Ecto neural progenitor cell (in vitro differentiated cells): ENCODE data around the gene WTAP.
"Not testable (repeated sequence)": the region's sequence is repeated elsewhere in the genome, so short reads cannot be mapped to it uniquely, and the experiment has no call there.

Experiments
- DNase-seq: peaks from one replicate; pipeline ENCODE4 v3.0.0-alpha.2; 2018; ENCODE audit warnings: low spot score

Gene WTAP

DNA sequence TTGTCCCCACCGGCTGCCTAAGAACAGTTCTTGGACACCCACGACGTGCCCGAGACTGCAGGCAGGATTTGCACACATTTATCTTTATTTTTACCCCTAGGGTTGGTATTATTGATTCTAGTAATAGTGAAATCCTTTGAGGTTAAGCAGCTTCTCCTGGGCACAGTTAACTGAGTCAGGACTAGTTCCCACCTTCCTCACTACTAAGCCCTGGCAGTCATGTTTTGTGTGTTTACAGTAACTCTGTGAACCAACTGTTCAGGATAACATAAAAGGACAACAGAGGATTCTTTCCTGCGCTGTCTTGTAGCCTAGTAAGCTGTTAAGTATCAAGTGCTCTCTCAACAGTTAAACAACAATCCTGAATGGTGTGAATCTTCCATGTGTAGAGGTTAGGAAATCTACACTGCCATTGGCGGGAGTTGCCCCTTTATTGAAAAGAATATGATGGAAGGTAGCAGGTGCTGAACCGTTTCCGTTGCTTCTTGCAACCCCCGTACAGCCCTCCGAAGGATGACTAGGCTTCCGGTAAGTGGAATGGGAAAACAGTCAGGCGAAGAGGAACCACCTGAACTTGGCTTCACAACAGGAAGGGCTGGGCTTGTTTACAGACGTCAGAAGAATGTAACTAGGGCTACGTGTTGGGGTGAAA is 33.3 kb upstream of the WTAP start:
- DNase-seq, result peak; percentile 23

DNA sequence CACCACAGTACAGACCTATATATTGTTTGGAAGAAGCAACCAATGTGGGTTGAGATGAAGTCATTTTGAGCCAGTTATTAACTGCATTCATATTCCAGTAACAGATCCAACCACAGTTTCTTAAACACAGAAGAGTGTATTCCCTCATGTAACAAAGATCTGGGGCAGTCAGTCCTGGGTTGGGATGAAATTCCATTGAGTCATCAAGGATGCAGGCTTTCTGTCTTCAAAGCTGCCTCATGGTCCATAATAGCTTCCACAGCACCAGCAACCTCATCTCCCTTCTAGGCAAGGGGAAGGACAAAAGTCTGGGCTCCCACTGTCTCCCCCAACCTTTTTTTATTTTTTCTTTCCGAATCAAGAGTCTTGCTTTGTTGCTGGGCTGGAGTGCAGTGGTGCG is 31.3 kb upstream of the WTAP start:
- DNase-seq, result peak; percentile 11

DNA sequence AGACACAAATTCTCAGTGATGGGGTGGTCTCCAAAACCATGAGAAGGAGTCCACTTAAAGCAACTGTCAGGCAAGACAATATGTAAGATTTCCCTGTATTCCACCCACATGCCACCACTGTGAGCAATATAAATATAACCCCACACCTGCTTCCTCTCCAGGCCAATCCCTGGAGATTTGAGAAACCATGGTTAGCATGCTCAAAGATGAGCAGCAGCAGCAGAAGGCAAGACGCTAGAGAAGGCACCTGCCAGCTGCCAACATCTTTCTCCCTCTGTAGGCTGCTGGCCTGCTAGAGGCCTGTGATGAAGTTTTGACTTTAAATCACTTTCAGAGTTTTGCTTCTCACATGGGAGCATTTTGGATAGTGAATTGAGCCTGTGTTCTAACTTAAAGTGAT is 26.3 kb upstream of the WTAP start:
- DNase-seq, result no peak

DNA sequence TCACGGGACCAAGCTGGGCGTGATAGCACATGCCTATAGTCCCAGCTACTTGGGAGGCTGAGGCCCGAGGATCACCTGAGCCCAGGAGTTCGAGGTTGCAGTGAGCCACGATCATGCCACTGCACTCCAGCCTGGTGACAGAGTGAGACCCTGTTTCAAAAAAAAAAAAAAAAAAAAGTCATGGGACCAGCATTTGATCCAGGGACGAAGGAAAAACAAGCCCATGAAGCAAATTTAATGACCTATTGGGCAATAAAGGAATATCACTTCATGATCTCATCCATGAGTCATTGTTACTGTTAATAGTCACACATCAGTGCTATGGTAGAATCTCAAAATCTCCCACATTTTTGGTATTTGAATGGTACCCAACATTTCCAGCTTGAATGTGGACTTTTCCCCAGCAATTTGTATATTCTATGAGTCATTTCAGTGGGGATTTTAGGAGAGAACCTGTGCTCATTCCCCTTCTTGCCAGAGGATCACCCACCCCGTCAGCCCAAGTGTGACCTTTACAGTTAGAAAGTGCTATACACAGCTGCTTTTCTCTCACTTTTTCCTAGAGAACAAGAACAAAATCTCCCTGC is 25.8 kb upstream of the WTAP start:
- DNase-seq, result no peak

DNA sequence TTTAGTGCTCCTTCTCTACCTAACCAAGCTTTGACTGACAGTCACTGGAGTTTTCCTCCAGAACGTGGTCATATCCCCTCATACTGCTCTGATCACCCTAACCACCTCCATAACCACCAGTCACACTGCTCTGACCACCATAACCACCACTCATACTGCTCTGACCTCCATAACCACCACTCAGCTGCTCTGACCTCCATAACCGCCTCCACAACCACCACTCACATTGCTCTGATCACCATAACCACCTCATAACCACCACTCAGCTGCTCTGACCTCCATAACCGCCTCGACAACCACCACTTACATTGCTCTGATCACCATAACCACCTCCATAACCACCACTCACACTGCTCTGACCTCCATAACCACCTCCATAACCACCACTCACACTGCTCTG is 16.7 kb upstream of the WTAP start:
- DNase-seq, result not testable (repeated sequence)

DNA sequence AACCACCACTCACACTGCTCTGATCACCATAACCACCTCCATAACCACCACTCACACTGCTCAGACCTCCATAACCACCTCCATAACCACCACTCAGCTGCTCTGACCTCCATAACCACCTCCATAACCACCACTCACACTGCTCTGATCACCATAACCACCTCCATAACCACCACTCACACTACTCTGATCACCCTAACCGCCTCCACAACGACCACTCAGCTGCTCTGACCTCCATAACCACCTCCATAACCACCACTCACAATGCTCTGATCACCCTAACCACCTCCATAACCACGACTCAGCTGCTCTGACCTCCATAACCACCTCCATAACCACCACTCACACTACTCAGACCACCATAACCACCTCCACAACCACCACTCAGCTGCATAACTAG is 14.9 kb upstream of the WTAP start:
- not testable (repeated sequence) for DNase-seq

DNA sequence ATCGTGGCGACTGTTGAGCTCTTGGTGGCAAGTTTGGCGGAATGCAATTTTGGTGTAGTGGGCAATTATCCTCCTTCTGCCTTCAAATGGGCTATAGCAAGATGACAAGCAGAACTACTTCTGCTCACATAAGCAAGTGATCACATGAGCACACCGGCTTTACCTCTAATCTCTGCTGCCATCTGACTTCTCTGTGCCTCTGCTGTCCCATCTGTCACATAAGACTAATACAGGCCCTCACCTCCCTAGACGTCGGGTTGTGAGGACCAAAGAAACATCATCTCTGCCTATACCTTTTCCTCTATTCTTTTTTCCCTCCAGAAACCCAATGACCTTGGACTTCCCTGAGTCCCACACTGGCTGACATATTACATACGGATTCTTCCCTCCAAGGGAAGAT is 13.3 kb upstream of the WTAP start:
- no peak for DNase-seq

DNA sequence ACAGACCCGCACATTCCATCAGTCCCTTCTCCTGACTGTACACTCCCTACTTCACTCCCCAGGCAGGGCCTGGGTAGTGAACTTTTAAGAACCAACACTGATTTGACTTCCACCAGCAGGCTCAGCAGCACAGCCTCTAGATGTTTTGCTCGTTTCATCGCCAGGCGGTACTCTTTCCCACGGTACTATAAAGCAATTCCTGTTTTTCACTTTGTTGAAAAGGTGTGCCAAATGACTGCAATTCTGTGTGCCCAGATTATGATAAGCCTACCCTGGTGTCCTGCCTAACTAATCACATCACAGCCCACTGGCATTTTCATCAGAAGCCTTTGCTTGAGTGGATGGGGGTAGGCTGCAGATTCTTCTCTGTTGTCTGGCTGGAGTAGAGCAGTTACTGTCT is 12.9 kb upstream of the WTAP start:
- DNase-seq, result no peak

DNA sequence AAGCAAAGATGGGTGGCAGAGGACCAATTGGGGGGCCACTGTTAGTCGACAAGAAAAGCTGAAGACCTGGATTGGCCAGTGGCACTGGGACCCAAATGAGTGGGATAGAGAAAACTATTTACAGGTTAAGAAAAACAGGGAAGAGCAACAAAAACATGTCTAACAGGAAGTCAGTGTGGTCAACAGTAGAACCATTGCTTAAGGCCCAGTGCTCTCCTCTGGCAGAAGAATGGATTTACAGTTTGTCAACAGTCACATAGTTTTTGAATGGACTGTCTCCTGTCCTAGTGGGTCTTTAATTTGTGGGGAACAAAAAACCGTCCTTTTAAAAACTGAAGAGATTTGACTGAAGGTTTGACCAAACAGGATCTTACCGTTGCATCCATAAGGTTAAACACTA is 12.1 kb upstream of the WTAP start:
- DNase-seq, result no peak

DNA sequence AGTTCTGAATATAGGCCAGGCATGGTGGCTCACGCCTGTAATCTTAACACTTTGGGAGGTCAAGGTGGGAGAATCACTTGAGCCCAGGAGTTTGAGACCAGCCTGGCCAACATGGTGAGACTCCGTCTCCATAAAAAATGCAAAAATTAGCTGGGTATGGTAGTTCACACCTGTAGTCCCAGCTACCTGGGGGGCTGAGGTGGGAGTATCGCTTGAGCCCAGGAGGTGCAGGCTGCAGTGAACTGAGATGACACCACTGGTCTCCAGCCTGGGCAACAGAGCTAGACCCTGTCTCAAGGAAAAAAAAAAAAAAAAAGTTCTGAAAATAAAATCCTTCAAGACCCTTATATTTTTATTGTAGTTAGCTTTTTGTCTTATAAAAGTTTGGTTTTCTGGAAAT is 11.7 kb upstream of the WTAP start:
- no peak for DNase-seq

DNA sequence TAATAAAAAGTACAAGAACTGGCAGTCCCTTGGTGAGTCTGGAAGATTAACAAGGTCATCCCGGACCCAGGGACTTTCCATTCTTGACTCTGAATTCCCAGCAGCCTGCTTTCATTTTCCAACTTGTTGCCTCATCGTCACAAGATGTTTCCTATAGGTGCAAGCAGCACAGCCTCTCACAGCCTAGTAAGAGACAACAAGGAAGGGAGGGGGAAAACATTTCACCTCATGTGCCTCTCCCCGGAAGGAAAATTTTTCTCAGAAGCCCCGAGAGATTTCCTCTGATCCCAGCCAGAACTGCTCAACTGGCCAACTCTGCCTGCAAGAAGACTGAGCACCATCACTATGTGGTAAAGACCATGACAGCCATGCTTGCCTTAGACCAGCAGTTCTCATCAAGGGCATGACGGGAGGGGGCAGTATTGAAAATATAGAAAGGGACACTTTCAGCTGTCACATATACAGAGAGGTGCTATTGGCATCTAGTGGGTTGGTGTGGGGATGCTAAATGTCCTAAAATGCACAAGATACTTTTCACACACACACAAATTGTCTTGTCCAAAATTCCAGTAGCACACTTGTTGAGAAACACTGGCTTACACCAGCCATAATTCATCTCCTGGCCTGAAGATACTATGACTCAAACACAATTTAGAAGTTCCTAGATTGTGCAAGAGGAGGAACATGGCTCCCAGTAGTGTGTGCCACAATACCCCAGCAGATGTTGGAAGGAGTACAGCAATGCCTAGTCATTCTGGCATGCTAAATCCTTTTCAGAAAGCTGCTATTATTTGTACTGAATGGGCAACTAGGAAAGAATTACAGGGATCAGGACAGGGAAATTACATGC is 10.8 kb upstream of the WTAP start:
- no peak for DNase-seq

DNA sequence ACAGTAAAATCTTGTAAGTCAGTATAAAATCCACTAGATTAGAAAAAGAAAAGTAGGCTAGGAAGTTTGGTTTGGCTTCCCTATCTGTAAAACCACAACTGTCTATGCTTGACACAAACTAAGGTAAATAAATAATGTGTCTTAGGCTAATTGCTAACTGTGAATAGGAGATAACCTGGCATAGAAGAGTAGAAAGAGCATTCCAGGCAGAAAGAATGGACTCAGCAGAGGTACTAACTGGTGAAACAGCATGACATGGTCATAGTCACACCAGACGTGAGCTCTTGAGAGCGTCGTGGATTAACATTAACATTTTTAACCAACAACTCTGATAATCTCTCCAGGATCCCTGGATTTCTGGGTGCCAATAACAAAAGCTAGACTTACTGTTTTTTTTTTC is 8.7 kb upstream of the WTAP start:
- DNase-seq, result no peak

DNA sequence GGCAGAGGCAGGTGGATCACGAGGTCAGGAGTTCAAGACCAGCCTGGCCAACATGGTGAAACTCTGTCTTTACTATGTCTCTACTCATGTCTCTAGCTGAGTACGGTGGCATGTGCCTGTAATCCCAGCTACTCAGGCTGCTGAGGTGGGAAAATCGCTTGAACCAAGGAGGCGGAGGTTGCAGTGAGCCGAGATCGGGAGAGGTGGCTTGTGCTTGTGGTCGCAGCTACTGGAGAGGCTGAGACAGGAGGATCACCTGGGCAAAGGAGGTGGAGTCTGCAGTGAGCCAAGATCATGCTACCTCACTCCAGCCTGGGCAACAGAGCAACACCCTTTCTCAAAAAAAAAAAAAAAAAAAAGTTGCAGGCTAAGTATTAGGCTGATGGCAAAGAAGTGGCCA is 8.0 kb upstream of the WTAP start:
- DNase-seq, result no peak

DNA sequence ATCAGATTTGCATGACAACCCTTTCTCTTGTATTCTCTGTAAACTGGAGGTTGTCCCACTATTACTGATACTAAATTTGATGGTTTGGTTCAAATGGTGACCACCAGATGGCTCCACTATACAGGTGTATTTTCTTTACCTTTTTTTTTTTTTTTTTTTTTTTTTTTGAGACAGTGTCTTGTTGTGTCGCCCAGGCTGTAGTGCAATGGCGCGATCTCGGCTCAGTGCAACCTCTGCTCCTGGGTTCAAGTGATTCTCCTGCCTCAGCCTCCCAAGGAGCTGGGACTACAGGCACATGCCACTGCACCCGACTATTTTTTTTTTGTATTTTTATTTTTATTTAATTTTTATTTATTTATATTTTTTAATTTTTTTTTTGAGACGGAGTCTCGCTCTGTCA is 6.6 kb upstream of the WTAP start:
- no peak for DNase-seq

DNA sequence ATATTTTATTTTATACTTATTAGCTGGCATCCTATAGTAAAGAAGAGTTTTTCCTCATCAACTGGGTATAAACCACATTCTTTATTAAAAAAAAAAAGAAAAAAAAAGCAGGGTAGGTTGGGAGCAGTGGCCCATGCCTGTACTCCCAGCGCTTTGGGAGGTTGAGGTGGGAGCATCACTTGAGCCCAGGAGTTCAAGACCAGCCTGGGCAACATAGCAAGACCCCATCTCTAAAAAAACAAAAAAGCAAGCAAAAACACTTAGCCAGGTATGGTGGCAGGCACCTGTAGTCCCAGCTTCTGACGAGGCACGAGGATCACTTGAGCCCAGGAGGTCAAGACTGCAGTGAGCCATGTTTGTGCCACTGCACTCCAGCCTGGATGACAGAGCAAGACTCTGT is 5.3 kb upstream of the WTAP start:
- not testable (repeated sequence) for DNase-seq

DNA sequence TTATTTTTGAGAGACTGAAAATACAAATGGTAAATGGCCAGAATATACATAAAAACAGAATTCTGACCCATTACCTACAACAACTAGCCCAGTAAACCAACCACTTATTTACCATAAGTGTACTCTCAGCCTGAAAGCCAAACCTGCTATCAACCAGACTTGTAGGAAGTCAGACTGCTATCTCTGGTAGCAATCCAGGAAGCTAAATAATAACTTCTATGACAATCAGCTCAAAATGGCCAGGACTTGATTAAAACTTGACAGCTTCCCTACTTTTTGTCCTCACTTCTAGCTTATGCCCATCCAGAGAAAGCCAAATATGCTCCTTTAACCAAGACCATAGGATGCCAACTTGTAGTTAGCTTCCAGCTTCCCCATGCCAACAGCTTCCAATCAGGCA is 4.7 kb upstream of the WTAP start:
- DNase-seq, result no peak

DNA sequence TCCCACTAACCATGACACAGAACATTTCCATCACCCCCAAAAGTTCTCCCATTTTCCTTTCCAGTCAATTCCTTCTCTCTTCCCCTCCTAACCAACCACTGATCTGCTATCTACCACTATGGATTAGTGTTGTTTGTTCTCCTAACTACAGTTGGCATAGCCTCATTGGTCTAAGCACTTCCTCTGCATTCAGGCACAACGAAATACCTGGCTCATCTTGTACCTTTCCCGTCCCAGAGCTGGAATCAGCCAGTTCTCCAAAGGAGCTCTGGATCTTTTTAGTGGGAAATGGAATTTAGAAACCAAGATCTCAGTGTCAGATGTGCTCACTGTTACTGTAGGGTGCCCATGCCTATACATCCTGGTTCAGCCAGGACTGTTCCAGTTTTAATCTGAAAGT is 4.0 kb upstream of the WTAP start:
- DNase-seq, result no peak

DNA sequence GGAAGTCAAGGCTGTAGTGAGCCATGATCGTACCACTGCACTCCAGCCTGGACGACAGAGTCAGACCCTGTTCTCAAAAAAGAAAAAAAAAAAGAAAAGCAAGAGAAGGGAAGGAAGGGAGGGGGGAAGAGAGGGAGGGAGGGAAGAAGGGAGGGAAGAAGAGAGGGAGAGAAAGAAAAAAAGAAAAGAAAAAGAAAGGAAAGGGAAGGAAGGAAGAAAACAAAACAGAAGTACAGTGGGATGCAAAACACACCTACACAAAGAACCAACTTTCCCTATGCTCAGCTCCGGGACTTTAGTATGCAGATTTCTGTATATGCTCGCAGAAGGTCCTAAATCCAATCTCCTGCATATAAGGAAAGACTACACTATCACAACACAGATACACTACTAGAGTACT is 2.5 kb upstream of the WTAP start:
- DNase-seq, result no peak

DNA sequence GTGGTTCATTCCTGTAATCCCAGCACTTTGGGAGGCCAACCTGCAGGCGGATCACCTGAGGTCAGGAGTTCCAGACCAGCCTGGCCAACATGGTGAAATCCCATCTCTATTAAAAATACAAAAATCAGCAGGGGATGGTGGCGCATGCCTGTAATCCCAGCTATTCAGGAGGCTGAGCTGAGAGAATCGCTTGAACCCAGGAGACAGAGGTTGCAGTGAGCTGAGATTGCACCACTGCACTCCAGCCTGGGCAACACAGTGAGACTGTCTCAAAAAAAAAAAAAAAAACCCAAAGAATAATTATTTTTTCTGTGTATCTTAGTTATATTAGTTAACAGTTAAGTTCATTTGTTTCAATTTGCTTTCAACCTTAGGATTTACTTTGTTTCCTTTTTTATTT is 2.1 kb upstream of the WTAP start:
- DNase-seq, result not testable (repeated sequence)

DNA sequence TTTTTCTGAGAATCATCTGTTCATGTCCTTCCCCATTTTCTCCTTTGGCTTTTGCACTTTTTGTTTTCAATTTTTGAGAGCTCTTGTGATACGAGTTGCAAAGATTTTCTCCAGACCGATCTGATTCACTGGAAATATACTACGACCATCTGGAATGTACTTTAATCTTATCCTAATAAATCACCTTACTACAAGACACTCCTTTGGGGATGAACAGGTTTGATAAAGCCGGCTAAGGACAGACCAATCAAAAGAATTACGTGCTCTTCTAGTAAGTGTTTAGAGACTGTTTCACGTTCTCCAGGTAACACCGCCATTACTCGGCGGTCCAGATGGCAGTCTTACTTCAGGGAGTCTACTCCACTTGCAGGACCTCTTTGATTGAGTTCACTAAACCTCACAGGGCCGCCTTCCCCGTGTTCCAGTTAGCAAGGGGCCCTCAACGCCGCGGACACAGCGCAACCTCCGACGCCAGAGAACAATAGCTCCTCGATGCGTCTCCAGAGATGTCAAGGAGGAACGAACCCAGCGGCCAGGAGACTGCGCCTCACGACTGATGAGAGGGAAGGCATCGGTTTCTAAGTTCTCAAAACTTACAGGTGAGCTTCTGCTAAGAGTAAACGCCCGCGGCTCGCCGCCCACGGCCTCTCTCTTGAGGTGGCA is 920 bp upstream of the WTAP start:
- DNase-seq, result no peak

DNA sequence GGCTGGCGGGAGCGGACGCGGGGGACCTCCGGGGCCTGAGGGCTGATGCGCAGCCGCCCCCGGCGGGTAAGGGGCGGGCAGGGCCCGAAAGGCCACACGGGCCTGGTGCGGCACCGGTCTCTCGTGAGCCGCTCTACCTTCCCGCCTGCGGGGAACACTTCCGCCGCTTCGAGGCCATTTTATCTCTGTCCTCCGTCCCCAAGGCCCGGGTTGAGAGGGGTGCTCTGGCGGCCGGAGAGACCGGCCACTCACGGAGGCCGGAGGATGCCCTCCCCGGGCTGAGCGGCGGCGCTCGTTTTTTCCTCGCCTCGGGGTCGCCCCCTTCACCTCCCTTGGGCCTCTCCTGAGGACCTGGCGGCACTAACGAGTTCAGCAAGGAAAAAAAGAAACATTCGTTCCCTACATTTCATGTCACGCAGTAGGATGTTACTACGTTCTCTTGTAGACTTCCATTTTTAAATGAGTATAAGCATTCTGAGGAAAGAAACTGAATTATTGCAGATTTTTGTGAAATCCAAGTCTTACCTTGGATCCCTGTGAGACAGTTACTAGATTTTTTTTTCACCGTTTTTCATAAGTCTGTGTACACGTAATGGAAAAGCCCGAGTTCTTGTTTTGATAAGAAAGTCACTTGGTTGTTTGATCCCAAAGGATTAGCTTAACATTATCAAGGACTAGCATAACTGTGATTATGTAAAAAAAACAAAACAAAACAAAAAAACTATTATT is 575 bp downstream of the WTAP start:
- DNase-seq, result no peak

DNA sequence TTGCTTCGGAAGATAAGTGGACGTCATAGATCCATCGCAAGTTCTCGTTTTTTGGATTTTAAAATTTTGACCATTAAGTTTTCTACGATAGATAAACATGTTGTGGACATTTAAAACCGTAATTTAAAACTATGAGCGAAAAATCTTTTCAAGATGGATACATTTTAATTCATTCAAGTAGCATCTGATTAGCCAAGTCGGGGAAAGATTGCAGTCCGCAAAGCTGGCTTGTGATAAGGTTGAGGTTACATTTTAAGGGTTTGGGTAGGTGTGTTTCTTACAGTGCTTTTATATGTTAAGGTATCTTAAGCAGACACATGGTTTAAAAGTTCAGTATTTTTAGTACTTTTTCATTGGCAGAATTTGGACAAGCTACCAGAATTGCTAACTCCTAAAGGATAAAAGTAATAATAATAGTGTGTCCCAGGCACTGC is 1.2 kb downstream of the WTAP start:
- no peak for DNase-seq
